Karpas-422 (cell line): ENCODE results near the gene PRLH. TPM values are rescaled to one million over a fixed set of nuclear protein-coding genes. Genes with fewer than 3 reads are reported as not detected.
A peak's percentile ranks its signal among the peaks of the same experiment; 100 is the strongest.

ENCODE experiments used
- DNase-seq: peaks from one replicate; pipeline ENCODE4 v3.0.0-alpha.2; 2015
- H2AFZ ChIP-seq: fragments of 200-600 bp; sonication (generic); 2 replicates; pipeline ENCODE4 v1.6.1; 2014; ENCODE audit warnings: antibody characterized with exemption, low read length, mixed read lengths
- H3K27ac ChIP-seq: fragments of 200-600 bp; sonication (generic); 2 replicates; pipeline ENCODE4 v1.5.1; 2014; ENCODE audit warnings: mild to moderate bottlenecking, low read length, moderate library complexity
- H3K27me3 ChIP-seq: fragments of 200-600 bp; sonication (generic); 2 replicates; pipeline ENCODE4 v1.6.1; 2014; ENCODE audit warnings: low read length, mixed read lengths
- H3K36me3 ChIP-seq: fragments of 200-600 bp; sonication (generic); 2 replicates; pipeline ENCODE4 v1.6.1; 2014; ENCODE audit warnings: low read length, mixed read lengths; ENCODE audit not compliant: insufficient read depth
- H3K4me1 ChIP-seq: fragments of 200-600 bp; sonication (generic); 2 replicates; pipeline ENCODE4 v1.6.1; 2014; ENCODE audit warnings: mild to moderate bottlenecking, low read length, mixed read lengths
- H3K4me2 ChIP-seq: fragments of 200-600 bp; sonication (generic); 2 replicates; pipeline ENCODE4 v1.6.1; 2014; ENCODE audit warnings: low read length, low read depth, mild to moderate bottlenecking; ENCODE audit not compliant: poor library complexity, severe bottlenecking
- H3K4me3 ChIP-seq: fragments of 200-600 bp; sonication (generic); 2 replicates; pipeline ENCODE4 v1.5.1; 2014; ENCODE audit warnings: mild to moderate bottlenecking, antibody characterized with exemption, low read length, mixed read lengths
- H3K79me2 ChIP-seq: fragments of 200-600 bp; sonication (generic); 2 replicates; pipeline ENCODE4 v1.6.1; 2014; ENCODE audit warnings: mild to moderate bottlenecking, low read length, mixed read lengths
- H3K9ac ChIP-seq: fragments of 200-600 bp; sonication (generic); 2 replicates; pipeline ENCODE4 v1.6.0; 2014; ENCODE audit warnings: low read length
- H3K9me2 ChIP-seq: fragments of 200-600 bp; sonication (generic), shearing (Covaris generic); replicated peaks from 2 replicates; pipeline ENCODE4 v1.6.0; 2014; ENCODE audit warnings: mild to moderate bottlenecking, low read length, moderate library complexity; ENCODE audit not compliant: insufficient read depth
- H3K9me3 ChIP-seq: fragments of 300-700, 200-600 bp; sonication (generic); 2 replicates; pipeline ENCODE4 v1.6.1; 2014; ENCODE audit warnings: low read length, mixed read lengths
- H4K20me1 ChIP-seq: fragments of 200-600 bp; sonication (generic); 2 replicates; pipeline ENCODE4 v1.6.1; 2014; ENCODE audit warnings: mild to moderate bottlenecking, antibody characterized with exemption, low read length, low read depth; ENCODE audit not compliant: insufficient read depth
- total RNA-seq: library from RNA; depleted of rRNA; stranded (reverse); fragments of >200 nt; shearing (Covaris generic); gene quantifications from 2 replicates; pipeline ENCODE4 v1.2.3, GENCODE V29; 2014; ENCODE audit warnings: low replicate concordance

The PRLH gene
- total RNA-seq, 1 experiment from 2014 or later = not detected

- Histone ChIP-seq H3K4me1 (peaks cover 6% of the 10 kb centered on the region), H3K9ac (no peak overlapping the region)
Observed at GRCh38 chr2:237527766-237528165, 38.6 kb upstream of the PRLH start.

GRCh38 chr2:237529452-237530402, 36.6 kb upstream of the PRLH start:
- Histone ChIP-seq H4K20me1 (no peaks in the 10 kb centered on the region), H3K9me3 (no peaks in the 10 kb centered on the region), H2AFZ (peak overlapping the region; percentile 36; the same call in 1 of the 2 replicates), H3K4me3 (no peak overlapping the region), H3K36me3 (no peaks in the 10 kb centered on the region), H3K79me2 (no peaks in the 10 kb centered on the region), H3K4me1 (peaks cover 6% of the 10 kb centered on the region), H3K27me3 (no peaks in the 10 kb centered on the region), H3K4me2 (peak overlapping the region; percentile 19), H3K9me2 (no peaks in the 10 kb centered on the region), H3K27ac (no peak overlapping the region), H3K9ac (0 out of 2 replicates have a peak overlapping the region, but pooled peaks have one; percentile 9)
- peak; percentile 58 for DNase-seq

More at GRCh38 chr2:237527766-237528165, 38.6 kb upstream of the PRLH start:
- H3K79me2 ChIP-seq = no peaks in the 10 kb centered on the region
- H3K4me3 ChIP-seq = no peak overlapping the region
- H3K9me2 ChIP-seq = no peaks in the 10 kb centered on the region
- no peak overlapping the region for H2AFZ ChIP-seq
- H3K4me2 ChIP-seq = no peak overlapping the region
- no peaks in the 10 kb centered on the region for H3K27me3 ChIP-seq
- DNase-seq = no peak
- no peaks in the 10 kb centered on the region for H3K9me3 ChIP-seq
- no peaks in the 10 kb centered on the region for H4K20me1 ChIP-seq
- H3K36me3 ChIP-seq = no peaks in the 10 kb centered on the region
- no peak overlapping the region for H3K27ac ChIP-seq

GRCh38 chr2:237530472-237531433, 35.6 kb upstream of the PRLH start:
- Histone ChIP-seq H2AFZ (no peak overlapping the region), H3K4me2 (no peak overlapping the region), H3K27ac (no peak overlapping the region), H3K9me2 (no peaks in the 10 kb centered on the region), H3K36me3 (no peaks in the 10 kb centered on the region), H3K27me3 (no peaks in the 10 kb centered on the region), H3K4me1 (peaks cover 6% of the 10 kb centered on the region), H4K20me1 (no peaks in the 10 kb centered on the region), H3K9me3 (no peaks in the 10 kb centered on the region), H3K79me2 (no peaks in the 10 kb centered on the region), H3K9ac (no peak overlapping the region), H3K4me3 (no peak overlapping the region)
- no peak for DNase-seq

DNA sequence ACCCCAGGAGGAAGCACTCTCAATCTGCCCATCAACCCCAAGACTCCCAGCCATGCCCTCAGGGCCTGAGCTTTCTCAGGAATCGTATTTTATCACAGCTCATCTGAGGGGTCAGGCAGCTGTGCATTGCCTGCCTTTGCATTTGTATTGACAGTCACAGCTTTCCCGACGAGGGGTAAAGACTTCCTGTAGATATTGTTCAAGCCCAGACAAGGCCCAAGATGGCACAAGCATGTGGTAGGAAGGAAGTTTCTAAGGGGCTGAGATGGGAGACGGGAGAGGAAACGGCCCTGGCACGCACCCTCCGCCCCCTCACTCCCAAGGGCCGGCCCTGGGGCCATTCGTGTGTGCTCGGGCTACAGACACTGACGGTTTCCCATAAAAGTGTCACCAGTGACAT, 34.2 kb upstream of the PRLH start:
- Histone ChIP-seq H3K4me1 (peaks cover 6% of the 10 kb centered on the region), H3K27ac (no peak overlapping the region), H3K9ac (no peak overlapping the region), H3K4me2 (no peak overlapping the region), H2AFZ (no peak overlapping the region), H3K27me3 (no peaks in the 10 kb centered on the region), H3K4me3 (no peak overlapping the region), H3K9me3 (no peaks in the 10 kb centered on the region), H3K79me2 (no peaks in the 10 kb centered on the region), H3K36me3 (no peaks in the 10 kb centered on the region), H4K20me1 (no peaks in the 10 kb centered on the region), H3K9me2 (no peaks in the 10 kb centered on the region)
- no peak for DNase-seq

DNA sequence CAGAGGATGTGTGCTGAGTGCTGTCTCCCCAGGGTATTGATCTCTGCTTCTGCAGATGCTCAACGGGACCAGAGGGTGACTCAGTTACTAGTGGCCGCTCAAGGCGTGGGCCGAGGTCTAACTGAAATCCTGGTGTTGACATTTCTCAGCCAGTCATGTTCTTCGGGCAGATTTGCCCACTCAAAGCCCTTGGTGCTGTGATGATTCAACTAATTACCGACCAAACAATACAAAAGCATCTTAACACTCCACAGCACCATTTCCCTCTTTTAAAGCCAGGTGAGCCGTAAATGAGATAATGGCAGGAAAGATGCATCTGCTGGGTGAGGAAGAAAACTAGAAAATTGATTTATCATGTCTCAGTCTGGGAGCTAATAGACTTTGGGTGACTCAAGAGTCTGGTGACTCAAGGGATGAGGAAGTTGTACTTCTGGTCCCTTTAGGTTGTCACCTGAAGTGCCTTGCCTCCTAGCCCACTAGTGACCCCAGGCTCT, 32.7 kb upstream of the PRLH start:
- Histone ChIP-seq H3K4me2 (no peak overlapping the region), H3K4me3 (no peak overlapping the region), H3K27ac (no peak overlapping the region), H3K9me2 (no peaks in the 10 kb centered on the region), H4K20me1 (no peaks in the 10 kb centered on the region), H3K9me3 (no peaks in the 10 kb centered on the region), H3K27me3 (no peaks in the 10 kb centered on the region), H3K9ac (no peak overlapping the region), H3K79me2 (no peaks in the 10 kb centered on the region), H3K4me1 (peaks cover 6% of the 10 kb centered on the region), H3K36me3 (no peaks in the 10 kb centered on the region), H2AFZ (no peak overlapping the region)
- DNase-seq = no peak

GRCh38 chr2:237534380-237534779, 32.0 kb upstream of the PRLH start:
- Histone ChIP-seq H3K79me2 (no peaks in the 10 kb centered on the region), H3K36me3 (no peaks in the 10 kb centered on the region), H3K4me1 (peaks cover 5% of the 10 kb centered on the region), H3K9me3 (no peaks in the 10 kb centered on the region), H2AFZ (no peak overlapping the region), H3K9me2 (no peaks in the 10 kb centered on the region), H3K27ac (no peak overlapping the region), H3K4me3 (no peak overlapping the region), H4K20me1 (no peaks in the 10 kb centered on the region), H3K4me2 (no peak overlapping the region), H3K27me3 (no peaks in the 10 kb centered on the region), H3K9ac (no peak overlapping the region)
- no peak for DNase-seq

- Histone ChIP-seq H3K4me2 (no peak overlapping the region), H3K27me3 (no peaks in the 10 kb centered on the region), H3K27ac (no peak overlapping the region), H3K79me2 (no peaks in the 10 kb centered on the region), H3K4me3 (no peak overlapping the region), H4K20me1 (no peaks in the 10 kb centered on the region), H3K9me2 (no peaks in the 10 kb centered on the region), H3K9me3 (no peaks in the 10 kb centered on the region), H2AFZ (no peak overlapping the region), H3K9ac (no peak overlapping the region), H3K4me1 (no peaks in the 10 kb centered on the region; the same call in 1 of the 2 replicates), H3K36me3 (no peaks in the 10 kb centered on the region)
- no peak for DNase-seq
Observed at GRCh38 chr2:237535385-237536082, 30.8 kb upstream of the PRLH start.
